ENCODE results near the gene ABCC1. TPM values are rescaled to one million over a fixed set of nuclear protein-coding genes. Genes with fewer than 3 reads are reported as not detected.
A peak's percentile ranks its signal among the peaks of the same experiment; 100 is the strongest.

Gene ABCC1
- total RNA-seq, 1 donor from 2014 or later = 17.0 TPM

DNA sequence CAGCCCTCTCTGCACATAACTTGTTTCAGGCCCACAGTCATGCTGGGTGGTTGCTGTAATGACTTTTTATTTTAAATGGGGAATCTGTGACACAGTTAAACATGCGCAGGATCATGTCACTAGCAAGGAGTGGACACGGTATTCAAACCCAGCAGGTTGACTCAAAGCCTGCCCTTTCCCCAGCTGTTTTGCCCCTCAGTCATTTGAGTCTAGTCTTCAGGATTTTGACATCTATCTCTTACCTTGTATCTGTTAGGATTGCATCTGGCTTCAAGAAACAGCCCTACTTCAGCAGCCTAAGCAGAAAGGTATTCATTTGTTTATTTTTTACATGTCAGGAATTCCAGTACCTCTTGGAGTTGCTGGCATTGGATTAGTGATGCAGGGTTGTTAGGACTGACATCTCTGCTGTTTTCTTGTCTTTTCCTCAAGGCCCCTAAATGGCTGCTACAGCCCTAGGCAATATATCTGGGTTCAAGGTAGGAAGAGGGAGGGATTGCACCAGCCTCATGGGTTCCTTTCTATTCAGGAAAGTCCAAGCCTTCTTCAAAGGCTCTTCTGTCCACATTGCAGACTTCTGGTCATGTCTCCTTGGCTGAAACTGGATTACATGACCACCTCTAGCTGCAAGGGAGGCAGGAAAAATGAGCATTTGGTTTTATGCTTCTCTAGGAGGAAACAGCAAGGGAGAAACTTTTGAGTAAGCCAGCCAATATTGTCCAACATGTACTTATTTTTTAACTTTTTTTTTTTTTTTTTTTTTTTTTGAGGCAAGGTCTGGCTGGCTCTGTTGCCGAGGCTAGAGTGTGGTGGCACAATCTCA is 22.8 kb downstream of the ABCC1 start:
- Histone ChIP-seq H3K27me3 (ENCODE audit: low read depth) (no peaks in the 10 kb centered on the region), H3K4me1 (peaks cover 45% of the 10 kb centered on the region), H3K4me3 (no peak overlapping the region), H3K36me3 (peaks cover 16% of the 10 kb centered on the region), H3K9me3 (replicated peaks) (peaks cover 27% of the 10 kb centered on the region), H3K27ac (replicated peaks) (peak overlapping the region; percentile 80)
- intact Hi-C loops (cut with micrococcal nuclease) = no loop called here
- no peak for DNase-seq
- TF ChIP-seq, protein P1, sequence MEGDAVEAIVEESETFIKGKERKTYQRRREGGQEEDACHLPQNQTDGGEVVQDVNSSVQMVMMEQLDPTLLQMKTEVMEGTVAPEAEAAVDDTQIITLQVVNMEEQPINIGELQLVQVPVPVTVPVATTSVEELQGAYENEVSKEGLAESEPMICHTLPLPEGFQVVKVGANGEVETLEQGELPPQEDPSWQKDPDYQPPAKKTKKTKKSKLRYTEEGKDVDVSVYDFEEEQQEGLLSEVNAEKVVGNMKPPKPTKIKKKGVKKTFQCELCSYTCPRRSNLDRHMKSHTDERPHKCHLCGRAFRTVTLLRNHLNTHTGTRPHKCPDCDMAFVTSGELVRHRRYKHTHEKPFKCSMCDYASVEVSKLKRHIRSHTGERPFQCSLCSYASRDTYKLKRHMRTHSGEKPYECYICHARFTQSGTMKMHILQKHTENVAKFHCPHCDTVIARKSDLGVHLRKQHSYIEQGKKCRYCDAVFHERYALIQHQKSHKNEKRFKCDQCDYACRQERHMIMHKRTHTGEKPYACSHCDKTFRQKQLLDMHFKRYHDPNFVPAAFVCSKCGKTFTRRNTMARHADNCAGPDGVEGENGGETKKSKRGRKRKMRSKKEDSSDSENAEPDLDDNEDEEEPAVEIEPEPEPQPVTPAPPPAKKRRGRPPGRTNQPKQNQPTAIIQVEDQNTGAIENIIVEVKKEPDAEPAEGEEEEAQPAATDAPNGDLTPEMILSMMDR (IDR thresholded peaks at IDR 0.05; ENCODE audit: borderline replicate concordance) = no peak

DNA sequence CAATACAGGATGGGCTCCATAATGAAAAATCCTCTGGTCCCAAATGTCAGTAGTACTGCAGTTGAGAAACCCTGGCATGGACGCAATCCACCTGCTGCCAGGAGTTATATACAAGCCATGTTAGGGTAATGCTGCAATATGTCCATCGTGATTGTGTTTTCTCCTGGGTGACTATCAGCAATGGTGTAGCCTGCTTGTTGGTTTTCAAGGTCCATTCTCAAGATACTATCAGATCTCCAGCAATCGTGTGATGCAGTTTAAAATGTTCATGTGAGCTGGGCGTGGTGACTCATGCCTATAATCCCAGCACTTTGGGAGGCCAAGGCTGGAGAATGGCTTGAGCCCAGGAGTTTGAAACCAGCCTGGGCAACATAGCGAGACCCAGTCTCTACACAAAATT is 24.0 kb downstream of the ABCC1 start:
- peaks cover 27% of the 10 kb centered on the region for H3K9me3 ChIP-seq (replicated peaks)
- H3K36me3 ChIP-seq = peaks cover 16% of the 10 kb centered on the region
- peak overlapping the region; percentile 80 for H3K27ac ChIP-seq (replicated peaks)
- H3K4me1 ChIP-seq = peaks cover 51% of the 10 kb centered on the region
- intact Hi-C loops (cut with micrococcal nuclease) = no loop called here
- no peak overlapping the region for H3K4me3 ChIP-seq
- TF ChIP-seq, protein P1 (IDR thresholded peaks at IDR 0.05; ENCODE audit: borderline replicate concordance) = no peak
- no peaks in the 10 kb centered on the region for H3K27me3 ChIP-seq (ENCODE audit: low read depth)
- DNase-seq = no peak

DNA sequence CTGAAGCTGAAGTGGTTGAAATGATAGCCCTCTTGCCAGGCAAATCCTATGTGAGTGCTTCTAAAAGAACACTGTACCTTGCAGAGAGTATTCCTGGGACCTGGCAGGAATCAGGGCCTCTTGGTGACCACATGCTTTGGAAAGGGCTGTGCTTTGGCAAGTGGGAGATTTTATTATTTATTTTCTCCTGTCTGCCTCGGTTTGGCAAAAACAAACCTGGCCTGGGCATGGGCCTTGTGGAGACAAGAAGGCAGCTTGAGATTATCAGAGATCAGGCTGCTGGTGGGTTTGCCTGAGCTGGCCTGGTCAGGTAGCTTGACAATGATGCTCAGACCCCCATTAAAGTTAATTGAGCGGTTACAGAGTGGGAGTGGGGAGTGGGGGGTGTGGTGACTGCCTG is 24.6 kb downstream of the ABCC1 start:
- TF ChIP-seq, protein P1 (IDR thresholded peaks at IDR 0.05; ENCODE audit: borderline replicate concordance) = no peak
- H3K4me3 ChIP-seq = no peak overlapping the region
- peaks cover 51% of the 10 kb centered on the region for H3K4me1 ChIP-seq
- no peak for DNase-seq
- no peaks in the 10 kb centered on the region for H3K27me3 ChIP-seq (ENCODE audit: low read depth)
- H3K9me3 ChIP-seq (replicated peaks) = peaks cover 34% of the 10 kb centered on the region
- intact Hi-C loops (cut with micrococcal nuclease) = no loop called here
- peak overlapping the region; percentile 80 for H3K27ac ChIP-seq (replicated peaks)
- peaks cover 16% of the 10 kb centered on the region for H3K36me3 ChIP-seq

DNA sequence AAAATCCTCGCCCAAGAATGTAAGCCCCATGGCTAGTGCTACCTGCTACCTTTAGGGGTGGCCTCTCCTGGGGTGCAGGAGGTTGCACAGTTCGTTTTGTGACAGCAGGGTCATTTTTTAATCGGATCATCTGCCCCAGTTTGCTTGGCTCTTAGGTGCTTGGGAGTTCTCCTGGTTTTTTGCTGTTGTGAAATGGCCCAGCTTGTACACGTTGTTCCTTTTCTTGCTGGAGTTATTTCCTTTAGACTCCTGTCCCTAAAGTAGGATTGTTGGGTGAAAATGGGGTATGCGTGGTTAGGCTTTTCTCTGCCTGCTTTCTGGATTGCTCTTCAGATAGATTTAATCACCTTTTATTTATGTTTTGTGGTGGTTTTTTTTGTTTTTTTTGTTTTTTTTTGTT is 25.8 kb downstream of the ABCC1 start:
- peaks cover 54% of the 10 kb centered on the region for H3K4me1 ChIP-seq

DNA sequence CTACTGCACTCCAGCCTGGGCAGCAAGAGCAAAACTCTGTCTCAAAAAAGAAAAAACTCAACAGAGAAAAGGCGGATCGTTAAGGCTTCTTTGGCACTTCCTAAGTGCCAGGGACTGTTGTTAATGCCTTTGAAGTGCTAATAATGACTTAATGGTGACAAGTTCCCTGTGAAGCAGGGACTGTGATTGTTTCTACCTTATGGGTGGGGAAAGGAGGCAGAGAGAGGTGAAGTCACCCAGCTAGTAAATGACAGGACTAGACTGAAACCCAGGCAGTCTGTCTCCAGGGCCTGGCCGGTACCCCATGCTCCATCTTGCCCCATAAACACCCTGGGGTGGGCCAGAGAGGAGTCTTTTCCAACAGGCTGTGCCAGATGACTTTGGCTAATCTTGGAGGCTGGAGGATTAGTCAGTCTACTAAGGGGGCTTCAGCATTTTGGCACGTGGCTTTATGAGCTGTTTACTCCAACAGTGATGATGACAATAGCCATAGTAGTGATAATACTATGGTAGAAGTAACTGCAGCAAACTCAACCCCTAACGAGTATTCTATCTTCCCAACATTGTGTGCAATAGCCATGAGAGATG is 26.9 kb downstream of the ABCC1 start:
- no peaks in the 10 kb centered on the region for H3K27me3 ChIP-seq (ENCODE audit: low read depth)
- no peak overlapping the region for H3K4me3 ChIP-seq
- H3K36me3 ChIP-seq = peaks cover 9% of the 10 kb centered on the region
- peaks cover 31% of the 10 kb centered on the region for H3K9me3 ChIP-seq (replicated peaks)
- TF ChIP-seq, protein P1 (IDR thresholded peaks at IDR 0.05; ENCODE audit: borderline replicate concordance) = no peak
- DNase-seq = no peak
- intact Hi-C loops (cut with micrococcal nuclease) = no loop called here
- H3K27ac ChIP-seq (replicated peaks) = peak overlapping the region; percentile 80
- H3K4me1 ChIP-seq = peaks cover 59% of the 10 kb centered on the region

More for the DNA sequence above, 25.8 kb downstream of the ABCC1 start:
- Histone ChIP-seq H3K4me3 (no peak overlapping the region), H3K9me3 (replicated peaks) (peaks cover 30% of the 10 kb centered on the region), H3K36me3 (peaks cover 13% of the 10 kb centered on the region), H3K27ac (replicated peaks) (peak overlapping the region; percentile 80), H3K27me3 (ENCODE audit: low read depth) (no peaks in the 10 kb centered on the region)
- intact Hi-C loops (cut with micrococcal nuclease) = no loop called here
- DNase-seq = no peak
- TF ChIP-seq, protein P1 (IDR thresholded peaks at IDR 0.05; ENCODE audit: borderline replicate concordance) = no peak

Measured in left ventricle myocardium inferior (tissue), 1 donor.